Activated CD4-positive, alpha-beta T cell treated with anti-CD3 and anti-CD28 coated beads, Interleukin-2, amount 50 U/mL, for 24 hours (primary cell): ENCODE results near the gene INAFM1.

Source experiments
- DNase-seq, 2 donors: peaks; one replicate each; pipeline ENCODE4 v3.0.0-alpha.2; 2020; ENCODE audit warnings: low read depth in 1 of 2, low spot score in 1 of 2

Gene INAFM1

GRCh38 chr19:47274071-47274890, at the start of gene INAFM1:
TSS of gene INAFM1 (plus strand) at chr19:47274885. CDS start at chr19:47274920, 35 bp downstream.
- DNase-seq, result peak; percentile 99 to 100

DNA sequence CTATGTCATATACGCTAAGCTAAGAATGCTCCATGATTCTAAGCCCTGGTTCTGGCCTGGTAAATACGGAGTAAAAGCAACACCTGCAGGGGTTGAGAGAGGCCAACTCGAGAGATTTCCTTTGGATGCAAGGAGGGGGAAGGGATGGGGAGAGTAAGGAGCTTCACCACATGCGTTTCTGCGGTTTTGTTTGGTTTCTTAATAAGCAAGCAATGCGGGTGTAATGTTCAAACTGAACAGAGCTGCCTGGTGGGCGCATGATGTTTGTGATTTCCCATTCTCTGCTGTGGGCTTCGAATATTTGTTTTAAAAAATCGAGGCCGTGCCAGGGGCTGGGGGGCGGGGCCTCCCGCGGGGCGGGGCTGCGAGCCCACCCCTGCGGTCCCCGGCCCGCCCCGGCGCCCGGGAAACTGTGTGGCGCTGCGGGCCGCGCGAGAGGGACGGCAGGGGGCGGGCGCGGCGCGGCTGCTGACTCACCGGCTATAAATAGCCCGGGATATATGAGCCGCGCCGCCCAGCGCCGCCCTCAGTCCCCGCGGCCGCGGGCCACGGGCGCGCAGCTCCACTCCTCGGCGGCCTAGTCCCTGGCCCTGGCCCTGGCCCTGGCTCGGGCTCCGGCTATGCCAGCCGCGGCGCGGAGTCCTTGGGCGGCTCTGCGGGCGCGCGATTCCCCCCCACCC, 48.8 kb upstream of the INAFM1 start:
- peak; percentile 68 to 71 for DNase-seq

DNA sequence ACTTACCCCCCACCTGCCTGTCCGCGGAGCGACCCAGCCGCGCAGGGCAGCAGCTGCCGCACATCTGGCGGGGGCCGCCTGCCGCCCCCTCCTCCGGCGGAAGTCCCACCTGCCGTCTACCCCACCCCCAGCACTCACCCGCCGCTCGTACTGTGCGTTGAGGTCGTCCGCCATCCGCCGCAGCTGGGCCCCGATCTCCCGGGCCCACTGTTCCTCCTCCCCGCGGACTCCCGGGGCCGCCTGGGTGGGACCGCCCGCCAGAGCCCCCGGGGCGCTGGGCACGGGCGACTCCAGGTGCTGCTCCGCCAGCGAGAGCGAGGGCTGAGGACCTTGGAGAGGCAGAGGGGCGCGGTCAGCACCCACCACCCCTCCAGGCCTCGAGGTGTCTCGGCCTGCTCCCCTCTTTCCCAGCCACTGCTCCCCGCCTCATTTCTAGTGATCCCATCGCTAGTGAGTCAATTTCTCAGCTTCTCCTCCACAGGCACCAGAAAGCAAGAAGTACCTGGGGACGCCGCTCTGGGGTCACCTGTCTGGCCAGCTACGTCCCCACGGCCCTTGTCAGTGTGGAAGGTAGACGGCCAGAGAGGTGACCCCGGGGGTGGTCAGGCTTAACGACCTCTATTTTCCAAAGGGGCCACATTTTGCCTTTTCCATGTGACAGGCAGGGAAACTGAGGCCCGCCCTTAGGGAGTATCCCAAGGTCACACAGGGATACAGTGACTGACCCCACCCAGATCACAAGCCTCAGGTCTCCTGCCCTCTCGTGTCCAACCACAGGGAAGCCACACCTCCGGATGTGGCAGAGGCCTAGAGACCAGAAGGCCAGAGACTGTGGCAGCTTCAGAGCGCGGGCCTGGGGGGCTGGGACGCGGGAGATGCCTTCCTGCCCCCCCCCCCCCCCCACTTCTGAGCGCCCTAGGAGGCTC, 48.0 kb upstream of the INAFM1 start:
- no peak for DNase-seq

- no peak for DNase-seq
Measured at GRCh38 chr19:47227352-47228167, 47.1 kb upstream of the INAFM1 start.

DNA sequence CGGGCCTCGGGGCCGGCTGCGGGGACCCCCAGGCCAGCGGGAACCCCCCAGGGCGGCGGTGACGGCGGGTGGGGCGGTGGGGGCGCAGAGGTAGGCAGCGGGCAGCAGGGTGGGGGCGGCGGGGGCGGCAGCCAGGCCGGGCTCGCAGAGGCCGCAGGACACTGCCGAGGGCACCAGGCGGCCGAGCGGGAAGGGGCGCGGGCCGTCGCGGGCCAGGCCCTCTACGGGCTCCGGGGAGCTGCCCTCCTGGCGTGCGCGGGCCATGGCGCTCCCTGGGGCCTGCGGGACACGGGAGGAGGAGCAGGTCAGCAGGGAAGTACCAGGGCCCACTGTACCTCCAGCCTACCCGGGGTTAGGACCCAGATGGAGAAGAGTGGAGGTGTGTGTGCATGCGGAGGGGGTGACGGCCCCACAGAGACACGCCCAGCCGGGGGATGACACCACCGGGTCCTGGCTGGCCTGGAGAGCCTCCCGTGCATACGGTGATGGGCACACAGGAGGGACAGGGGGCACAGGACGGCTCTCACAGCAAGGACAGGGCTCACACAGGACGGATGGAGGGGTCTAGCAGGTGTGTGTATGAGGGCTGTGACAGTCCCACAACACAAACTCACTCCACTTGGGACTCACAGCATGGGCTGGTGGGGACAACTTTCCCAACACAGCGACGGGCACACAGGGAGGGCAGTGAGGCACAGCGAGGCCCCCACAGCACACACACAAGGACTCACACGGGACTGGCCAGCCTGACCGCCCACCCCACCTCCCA, 46.3 kb upstream of the INAFM1 start:
- DNase-seq, result no peak

DNA sequence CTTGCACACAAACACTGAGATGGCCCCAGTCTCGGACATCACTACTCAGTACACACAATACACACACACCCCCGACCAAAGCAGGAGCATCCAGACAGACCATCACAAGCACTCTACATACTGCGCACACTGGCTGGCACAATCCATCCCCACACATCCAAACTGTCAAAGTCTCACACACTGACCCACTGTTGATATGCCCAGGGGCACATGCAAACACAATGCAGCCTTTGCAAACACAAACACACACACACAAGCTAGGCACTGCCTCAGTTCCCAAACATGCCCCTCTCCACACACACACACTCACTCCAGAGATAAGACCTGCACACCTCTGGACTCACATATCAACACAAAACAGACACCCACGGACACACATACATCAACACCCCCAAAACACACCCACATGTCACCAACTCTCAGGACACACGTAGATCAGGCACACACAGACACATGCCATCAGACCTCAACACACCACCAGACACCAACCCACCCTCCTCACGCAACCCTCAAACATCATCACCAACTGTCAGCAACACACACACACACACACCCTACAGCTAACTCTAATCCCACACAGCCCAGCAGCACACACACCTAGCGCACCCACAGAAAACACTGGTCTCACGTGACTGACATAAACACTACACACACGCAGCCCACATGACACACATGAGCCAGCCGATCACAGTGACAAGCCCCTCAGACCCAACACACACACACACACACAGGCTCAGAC, 45.6 kb upstream of the INAFM1 start:
- DNase-seq, result no peak

DNA sequence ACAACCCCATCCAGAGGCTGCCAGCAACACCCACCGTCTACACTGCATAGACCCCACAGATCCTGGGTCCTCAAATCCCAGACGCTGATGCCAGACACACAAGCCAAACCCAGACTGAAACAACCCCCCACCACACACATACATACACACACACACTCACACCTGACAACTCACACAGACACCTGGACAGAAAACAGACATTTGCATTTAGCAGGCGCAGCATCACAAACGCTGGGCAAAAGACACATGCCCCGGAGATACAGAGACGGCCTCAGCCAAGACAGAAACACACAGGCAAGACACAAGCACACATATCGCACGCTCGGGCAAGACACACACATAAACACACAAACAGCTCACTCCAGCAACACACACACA, 45.0 kb upstream of the INAFM1 start:
- DNase-seq, result no peak

- peak in 1 of 2 donors; percentile 54 for DNase-seq
Measured at GRCh38 chr19:47230054-47230920, 44.4 kb upstream of the INAFM1 start.

DNA sequence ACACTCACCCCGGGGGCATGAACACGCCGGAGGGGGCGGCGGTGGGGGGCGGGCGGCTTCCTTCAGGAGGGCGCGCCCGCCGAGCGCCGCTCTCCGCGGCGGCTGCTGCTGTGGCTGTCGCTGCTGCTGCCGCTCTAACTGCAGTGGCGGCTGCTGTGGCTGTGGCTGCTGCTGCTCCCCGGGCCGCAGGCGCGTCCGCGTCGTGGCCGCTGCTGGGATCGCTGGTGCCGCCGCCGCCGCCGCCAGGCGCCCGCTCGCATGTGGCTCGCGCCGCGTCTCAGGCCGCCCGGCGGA, 43.8 kb upstream of the INAFM1 start, which contains the start of gene BBC3:
Gene BBC3 (minus strand): TSS at position 279 of the 294 bp plus-strand sequence. CDS start 2,768 bp downstream, outside the sequence.
- DNase-seq, result no peak

GRCh38 chr19:47231215-47232054, 43.2 kb upstream of the INAFM1 start:
- DNase-seq, result peak; percentile 66 to 81

GRCh38 chr19:47232422-47233211, 42.1 kb upstream of the INAFM1 start:
- no peak for DNase-seq

DNA sequence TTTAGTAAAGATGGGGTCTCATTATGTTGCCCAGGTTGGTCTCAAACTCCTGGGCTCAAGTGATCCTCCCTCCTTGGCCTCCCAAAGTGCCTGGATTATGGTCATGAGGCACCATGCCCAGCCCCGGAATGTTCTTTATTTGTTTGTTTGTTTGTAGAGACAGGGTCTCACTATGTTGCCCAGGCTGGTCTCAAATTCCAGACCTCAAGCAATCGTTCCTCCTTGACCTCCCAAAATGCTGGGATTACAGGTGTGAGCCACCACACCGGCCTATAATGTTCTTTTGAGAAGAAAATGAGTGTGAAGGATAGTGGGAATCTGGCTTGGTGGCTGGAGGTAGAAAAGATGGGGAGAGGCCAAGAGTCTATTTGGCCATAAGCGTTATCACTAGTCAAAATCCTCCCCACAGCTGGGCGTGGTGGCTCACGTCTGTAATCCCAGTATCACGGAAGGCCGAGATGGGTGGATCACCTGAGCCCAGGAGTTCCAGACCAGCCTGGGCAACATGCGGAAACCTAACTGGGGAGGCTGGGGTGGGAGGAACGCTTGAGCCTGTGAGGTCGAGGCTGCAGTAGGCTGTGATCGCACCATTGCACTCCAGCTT, 38.5 kb upstream of the INAFM1 start:
- no peak for DNase-seq

DNA sequence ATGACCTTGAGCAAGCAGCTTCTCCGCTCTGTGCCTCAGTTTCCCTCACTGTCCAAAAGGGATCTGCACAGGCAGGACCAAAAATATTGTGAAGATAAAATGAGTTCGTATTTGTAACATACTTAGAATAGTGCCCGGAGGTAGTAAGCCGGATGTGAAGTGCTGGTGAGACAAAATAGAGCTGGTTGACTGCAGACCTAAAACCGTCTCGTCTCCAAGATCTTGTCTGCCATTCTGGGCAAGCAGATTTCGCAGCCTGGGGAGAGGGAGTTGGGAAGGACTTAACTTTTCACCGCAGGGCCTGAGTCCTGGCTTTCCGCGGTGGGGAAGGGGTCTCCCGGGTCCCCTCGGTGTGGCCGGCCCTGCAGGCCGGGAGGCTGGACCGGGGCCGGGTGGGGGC, 35.5 kb upstream of the INAFM1 start:
- no peak for DNase-seq

DNA sequence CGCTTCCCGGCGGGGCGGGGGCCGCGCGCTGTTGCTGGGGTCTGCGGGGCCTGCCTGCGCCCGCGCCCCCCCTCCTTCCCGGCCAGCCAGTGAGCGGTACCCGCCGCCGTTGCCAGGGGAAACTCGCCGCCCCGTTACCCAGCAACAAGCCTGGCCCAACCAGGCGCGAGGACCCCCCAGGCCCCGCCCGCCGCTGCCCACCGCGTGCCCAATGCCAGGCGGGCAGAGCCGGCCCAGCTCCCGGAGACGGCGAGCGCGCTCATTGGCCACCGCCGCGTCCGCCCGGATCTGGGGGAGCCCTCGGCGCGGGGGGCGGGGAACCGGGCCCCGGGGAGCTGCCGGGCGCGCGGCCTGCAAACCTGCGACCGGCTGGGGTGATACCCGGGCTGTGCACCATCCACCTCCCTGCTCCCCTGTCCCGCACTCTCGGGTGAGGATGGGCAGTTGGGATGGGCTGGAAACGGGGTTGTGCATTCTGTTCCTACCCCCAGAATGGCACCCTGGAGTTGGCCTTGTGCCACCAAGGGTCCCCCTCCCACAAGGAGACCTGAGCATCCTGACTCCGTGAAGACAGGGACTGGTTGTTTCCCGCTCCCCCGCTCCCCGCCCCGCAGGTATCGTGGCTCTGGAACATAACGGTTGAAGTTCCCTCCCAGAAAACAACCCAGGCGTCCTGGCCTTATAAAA, 34.9 kb upstream of the INAFM1 start:
- DNase-seq, result no peak

DNA sequence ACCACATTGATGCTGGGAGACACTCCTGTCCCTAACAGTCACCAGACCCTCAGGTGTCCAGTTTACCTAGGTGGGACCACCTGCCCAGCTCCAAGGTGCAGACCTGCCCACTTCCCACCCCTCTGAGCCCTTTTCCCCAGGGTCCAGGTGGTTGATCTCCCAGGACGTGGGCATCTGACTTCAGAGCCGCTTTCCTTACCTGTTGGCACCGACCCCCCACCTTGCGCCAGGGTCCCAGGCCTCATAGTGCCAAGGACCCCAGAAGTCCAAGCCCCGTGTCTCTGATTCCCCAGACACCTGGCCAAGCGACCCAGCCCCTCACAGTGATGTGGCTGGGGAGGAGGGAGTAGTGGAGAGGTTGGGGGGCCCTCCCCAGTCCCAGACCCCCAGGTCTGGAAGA, 34.1 kb upstream of the INAFM1 start:
- DNase-seq, result no peak
